Psoas muscle (tissue), 8 donors: ENCODE measurements around the gene RUFY1. TPM values are rescaled to one million over a fixed set of nuclear protein-coding genes. Genes with fewer than 3 reads are reported as not detected.
"Not testable (repeated sequence)": the region's sequence is repeated elsewhere in the genome, so short reads cannot be mapped to it uniquely, and the experiment has no call there.

Experiments
- ATAC-seq, 4 donors: fragments of 200-7000 bp; cut with Tn5 transposase; one replicate each; pipeline ENCODE4 v1.9.1; 2020; ENCODE audit warnings: moderate library complexity in 3 of 4, mild to moderate bottlenecking in 2 of 4
- DNase-seq, 2 donors: peaks; one replicate each; pipeline ENCODE4 v3.0.0-alpha.2; 2020
- H3K27ac ChIP-seq: fragments of 200-600 bp; one replicate; pipeline ENCODE4 v1.8.0; 2022
- H3K27me3 ChIP-seq, 3 donors: fragments of 200-600 bp in 1 of 3; one replicate each; pipeline versions ENCODE4 v1.6.1 to v1.8.0; 2013 to 2022; ENCODE audit warnings: low read length in 2 of 3, mild to moderate bottlenecking in 2 of 3, moderate library complexity in 1 of 3; ENCODE audit not compliant: insufficient read depth in 3 of 3
- H3K36me3 ChIP-seq, 2 donors: fragments of 200-600 bp in 1 of 2; one replicate each; pipeline versions ENCODE4 v1.6.1 to v1.8.0; 2013 to 2022; ENCODE audit warnings: low read depth in 1 of 2, mild to moderate bottlenecking in 1 of 2, moderate library complexity in 1 of 2; ENCODE audit not compliant: insufficient read depth in 1 of 2
- H3K4me1 ChIP-seq: fragments of 200-600 bp; one replicate; pipeline ENCODE4 v1.8.0; 2022
- H3K4me3 ChIP-seq: fragments of 200-600 bp; one replicate; pipeline ENCODE4 v1.8.0; 2022; ENCODE audit warnings: mild to moderate bottlenecking
- H3K9me3 ChIP-seq: fragments of 200-600 bp; one replicate; pipeline ENCODE4 v1.8.0; 2022
- WGBS, 3 donors: extraction: QIAGEN DNeasy Blood & Tissue Kit; methylation state at CpG; one replicate each; pipeline versions ENCODE4 v1.1.6 to v1.1.7; 2013; 5-methylcytosine and 5-hydroxymethylcytosine counted together
- intact Hi-C, 2 donors: fragments of 100-400 bp; cut with DNase I; formaldehyde crosslinking; loops; one replicate each; pipeline versions ENCODE4 v1.11.0 to v1.14.2; 2022
- polyA plus RNA-seq, 3 donors: library from polyadenylated mRNA; stranded (reverse); fragments of 200-250 nt; gene quantifications; one replicate each; pipeline ENCODE4 v1.2.3, GENCODE V29; 2013
- total RNA-seq, 4 donors: library from RNA; stranded (reverse); fragmentation: NEBNext Ultra II Directional in 2 of 4; extraction: Animal tissue kit (Norgen Biotek cat#: 25700) in 2 of 4; gene quantifications; one replicate each; pipeline versions ENCODE4 v1.2.1 to v1.2.4, GENCODE V29; 2021 to 2023
- TF ChIP-seq, protein P1 (sequence below): fragments of 200-600 bp; IDR thresholded peaks from one replicate; pipeline ENCODE4 v1.8.0; 2022; ENCODE audit warnings: antibody characterized with exemption
- donor health status: healthy with polysubstance abuse.
- donor health status: DM: no; HTN: no; CAD: no; lungs with moderate emphysema.
- donor health status: Bipolar disorder and iron deficiency.
- donor health status: healthy.
- donor health status: DM: yes; HTN: yes; CAD: no.
- donor health status: DM: no; HTN: no; CAD: no.
- donor health status: DM: no; HTN: no; CAD: no.
- donor health status: DM: yes; HTN: yes; CAD: no.

Gene RUFY1
- total and polyA plus RNA-seq, 7 donors = 17.9 to 26.3 (median 22.8) TPM

DNA sequence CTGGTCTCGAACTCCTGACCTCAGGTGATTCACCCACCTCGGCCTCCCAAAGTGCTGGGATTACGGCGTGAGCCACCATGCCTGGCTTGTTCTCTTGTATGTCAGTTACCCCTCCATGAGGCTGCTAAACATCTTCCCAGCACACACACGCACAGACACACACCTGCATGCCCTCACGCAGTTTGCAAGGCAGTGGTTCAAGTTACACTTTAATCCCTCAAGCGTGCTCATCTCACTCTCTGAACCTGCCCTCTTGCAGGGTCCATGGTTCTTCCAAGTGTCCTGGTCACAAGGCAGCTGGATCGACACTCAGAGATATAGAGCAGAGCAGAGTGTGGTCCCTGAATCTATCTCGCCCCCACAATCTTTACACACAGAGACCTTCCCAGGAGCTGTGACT lies 34.1 kb upstream of the RUFY1 start:
- intact Hi-C loops = loop anchor here in 1 of 2 donors (10.0 kb wide), 1 partner anchor 1561 kb away; no protein-coding TSS in a partner anchor
- ATAC-seq = no peak
- H3K9me3 ChIP-seq = no peaks in the 10 kb centered on the region
- no peaks in the 10 kb centered on the region for H3K36me3 ChIP-seq
- 62 to 72% (median 69%) methylated on average over 9 of the region's 9 CpGs for WGBS, 3 donors
- H3K27me3 ChIP-seq = peaks cover 0 to 6% (median 2%) of the 10 kb centered on the region in 3 donors
- H3K4me1 ChIP-seq = no peaks in the 10 kb centered on the region
- TF ChIP-seq, protein P1, sequence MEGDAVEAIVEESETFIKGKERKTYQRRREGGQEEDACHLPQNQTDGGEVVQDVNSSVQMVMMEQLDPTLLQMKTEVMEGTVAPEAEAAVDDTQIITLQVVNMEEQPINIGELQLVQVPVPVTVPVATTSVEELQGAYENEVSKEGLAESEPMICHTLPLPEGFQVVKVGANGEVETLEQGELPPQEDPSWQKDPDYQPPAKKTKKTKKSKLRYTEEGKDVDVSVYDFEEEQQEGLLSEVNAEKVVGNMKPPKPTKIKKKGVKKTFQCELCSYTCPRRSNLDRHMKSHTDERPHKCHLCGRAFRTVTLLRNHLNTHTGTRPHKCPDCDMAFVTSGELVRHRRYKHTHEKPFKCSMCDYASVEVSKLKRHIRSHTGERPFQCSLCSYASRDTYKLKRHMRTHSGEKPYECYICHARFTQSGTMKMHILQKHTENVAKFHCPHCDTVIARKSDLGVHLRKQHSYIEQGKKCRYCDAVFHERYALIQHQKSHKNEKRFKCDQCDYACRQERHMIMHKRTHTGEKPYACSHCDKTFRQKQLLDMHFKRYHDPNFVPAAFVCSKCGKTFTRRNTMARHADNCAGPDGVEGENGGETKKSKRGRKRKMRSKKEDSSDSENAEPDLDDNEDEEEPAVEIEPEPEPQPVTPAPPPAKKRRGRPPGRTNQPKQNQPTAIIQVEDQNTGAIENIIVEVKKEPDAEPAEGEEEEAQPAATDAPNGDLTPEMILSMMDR = no peak
- no peak overlapping the region for H3K4me3 ChIP-seq
- DNase-seq = no peak
- H3K27ac ChIP-seq = no peak overlapping the region

DNA sequence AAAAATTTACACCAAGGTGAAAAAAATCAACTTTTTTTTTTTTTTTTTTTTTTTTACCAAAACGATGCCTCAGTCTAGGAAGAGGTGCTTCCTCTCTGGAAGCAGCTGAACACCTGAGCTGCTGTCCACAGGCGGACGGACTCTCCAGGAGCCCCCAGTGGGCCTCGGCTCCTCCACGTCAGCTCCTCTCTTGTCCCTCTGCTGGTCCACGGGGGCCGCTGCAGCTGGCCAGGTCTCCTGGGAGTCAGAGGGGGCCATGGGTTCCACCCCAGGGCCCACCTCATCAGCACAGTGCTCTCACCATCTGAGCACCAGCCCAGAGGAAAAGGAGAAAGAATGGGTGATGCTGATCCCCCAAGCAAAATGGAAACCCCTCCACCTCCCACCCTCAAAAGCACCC lies 32.6 kb upstream of the RUFY1 start:
- intact Hi-C loops = loop anchor here in 1 of 2 donors (10.0 kb wide), 1 partner anchor 1563 kb away; no protein-coding TSS in a partner anchor
- not testable (repeated sequence) for H3K9me3 ChIP-seq, H3K4me1 ChIP-seq, H3K27me3 ChIP-seq, ATAC-seq, H3K36me3 ChIP-seq, H3K4me3 ChIP-seq, H3K27ac ChIP-seq, DNase-seq
- WGBS, 3 donors = 50 to 81% (median 63%) methylated on average over 2 to 6 of the region's 7 CpGs

DNA sequence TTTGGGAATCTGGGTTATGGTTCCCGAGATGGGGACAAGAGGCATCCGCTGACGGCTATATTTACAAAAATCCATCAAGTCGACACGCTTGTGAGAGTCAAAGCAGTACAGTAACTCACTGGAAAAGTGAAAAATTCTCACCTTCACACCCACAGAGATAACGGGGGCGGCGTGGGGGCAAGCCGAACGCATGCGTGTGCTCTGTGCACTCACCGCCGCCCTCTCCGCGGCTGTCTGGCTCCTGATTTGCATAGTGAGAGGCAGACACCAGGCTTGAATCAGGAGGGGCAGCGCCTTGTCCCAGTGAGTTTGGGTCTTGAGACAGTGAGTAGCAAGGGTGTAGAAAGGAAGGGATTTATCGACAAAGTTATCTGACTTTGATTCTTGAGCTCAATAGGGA lies 32.0 kb upstream of the RUFY1 start:
- H3K27me3 ChIP-seq, H3K4me3 ChIP-seq, H3K36me3 ChIP-seq, H3K9me3 ChIP-seq, ATAC-seq, H3K27ac ChIP-seq, DNase-seq, H3K4me1 ChIP-seq: not testable (repeated sequence)
- intact Hi-C loops = loop anchor here in 1 of 2 donors (10.0 kb wide), 1 partner anchor 1564 kb away; no protein-coding TSS in a partner anchor
- 62 to 71% (median 64%) methylated on average over 10 to 14 of the region's 17 CpGs for WGBS, 3 donors

DNA sequence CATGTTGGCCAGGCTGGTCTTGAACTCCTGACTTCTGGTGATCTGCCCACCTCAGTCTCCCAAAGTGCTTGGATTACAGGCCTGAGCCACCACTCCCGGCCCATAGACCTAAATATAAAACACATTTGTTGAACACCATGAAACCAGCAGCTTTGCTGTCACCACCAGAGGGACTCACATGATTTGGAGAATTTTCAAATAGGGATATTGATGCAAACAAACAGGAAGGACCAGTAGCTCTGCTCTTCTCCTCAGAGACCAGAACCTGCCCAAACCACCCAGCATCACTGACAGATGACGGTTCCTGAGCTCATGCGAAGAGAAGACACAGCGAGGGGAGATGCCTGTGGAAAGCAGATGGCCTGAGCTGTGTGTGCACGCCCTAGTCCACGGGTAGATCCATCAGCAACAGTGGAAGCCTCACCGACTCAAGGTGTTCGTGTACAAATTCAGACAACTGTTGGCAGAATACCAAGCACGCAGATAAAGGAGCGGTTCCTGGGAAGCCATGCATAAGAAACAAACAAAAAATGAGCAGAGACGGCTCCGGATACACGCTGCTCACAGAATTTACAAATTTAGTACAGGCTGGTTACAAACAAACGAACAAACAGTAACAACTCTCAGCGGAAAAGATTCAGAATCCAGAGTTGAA lies 30.8 kb upstream of the RUFY1 start:
- not testable (repeated sequence) for H3K4me1 ChIP-seq, DNase-seq, ATAC-seq, H3K9me3 ChIP-seq, H3K27me3 ChIP-seq, H3K4me3 ChIP-seq, H3K27ac ChIP-seq, H3K36me3 ChIP-seq
- WGBS, 3 donors = 78 to 81% (median 80%) methylated on average over 14 of the region's 15 CpGs
- intact Hi-C loops = loop anchor here in 1 of 2 donors (10.0 kb wide), 1 partner anchor 1565 kb away; no protein-coding TSS in a partner anchor

- intact Hi-C loops, DNase-seq, H3K9me3 ChIP-seq, H3K27me3 ChIP-seq, H3K36me3 ChIP-seq, H3K27ac ChIP-seq, H3K4me3 ChIP-seq, ATAC-seq, H3K4me1 ChIP-seq: not testable (repeated sequence)
- WGBS, 3 donors = 60 to 88% (median 76%) methylated on average over 4 to 5 of the region's 5 CpGs
Observed at GRCh38 chr5:179522107-179522506, 28.2 kb upstream of the RUFY1 start.

- Histone ChIP-seq H3K9me3 (no peaks in the 10 kb centered on the region), H3K27me3 (peaks cover 0 to 26% (median 9%) of the 10 kb centered on the region in 3 donors), H3K27ac (no peak overlapping the region), H3K4me3 (no peak overlapping the region), H3K36me3 (no peaks in the 10 kb centered on the region), H3K4me1 (no peaks in the 10 kb centered on the region)
- 28 to 40% (median 28%) methylated on average over 1 of the region's 1 CpG for WGBS, 3 donors
- DNase-seq (no peak), ATAC-seq (no peak)
- intact Hi-C loops = no loop called here
- TF ChIP-seq, protein P1 = no peak
Observed at GRCh38 chr5:179526978-179527377, 23.4 kb upstream of the RUFY1 start.
